NCI-H446 (cell line): Measurements from ENCODE around the gene ETFDH.
"Not testable (repeated sequence)": the region's sequence is repeated elsewhere in the genome, so short reads cannot be mapped to it uniquely, and the experiment has no call there.

ENCODE experiments used
- DNase-seq, 2 experiments: peaks; one replicate each; lab custom pipeline; 2025; lab: John Stamatoyannopoulos, UW

The ETFDH gene

GRCh38 chr4:158678767-158679166, 6.7 kb downstream of the ETFDH start:
- DNase-seq = no peak

GRCh38 chr4:158681629-158682028, 9.5 kb downstream of the ETFDH start:
- no peak for DNase-seq

DNA sequence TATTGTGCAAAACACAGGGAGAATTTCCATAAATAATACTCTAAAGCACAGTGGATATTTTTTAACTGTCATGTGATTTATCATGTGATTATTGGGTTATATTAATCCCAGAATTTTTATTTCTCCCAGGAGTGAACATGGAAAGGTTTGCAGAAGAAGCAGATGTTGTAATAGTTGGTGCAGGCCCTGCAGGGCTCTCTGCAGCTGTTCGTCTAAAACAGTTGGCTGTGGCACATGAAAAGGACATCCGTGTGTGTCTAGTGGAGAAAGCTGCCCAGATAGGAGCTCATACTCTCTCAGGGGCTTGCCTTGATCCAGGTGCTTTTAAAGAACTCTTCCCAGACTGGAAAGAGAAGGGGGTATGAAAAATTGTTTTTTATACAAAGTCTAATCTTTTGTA, 10.0 kb downstream of the ETFDH start:
- no peak for DNase-seq

DNA sequence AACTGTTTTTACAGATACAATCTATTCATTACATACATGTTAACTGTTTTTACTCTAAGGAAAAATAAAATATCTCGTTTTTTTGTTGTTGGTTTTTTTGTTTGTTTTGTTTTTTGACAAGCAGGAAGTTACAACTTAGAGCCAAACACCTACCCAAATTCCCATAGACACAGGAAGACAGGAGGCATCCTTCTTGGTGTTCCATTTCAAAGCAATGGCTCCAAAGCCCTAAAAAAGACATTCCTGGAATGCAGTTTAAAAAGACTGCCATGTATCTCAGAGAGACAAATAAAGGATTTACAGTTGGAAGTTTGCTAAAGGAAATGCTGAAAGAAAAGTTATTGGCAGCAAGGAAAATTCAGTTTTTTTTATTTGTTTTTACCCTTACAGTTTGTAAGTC, 16.7 kb downstream of the ETFDH start:
- DNase-seq = no peak

GRCh38 chr4:158704274-158704673, 32.2 kb downstream of the ETFDH start:
- no peak for DNase-seq

DNA sequence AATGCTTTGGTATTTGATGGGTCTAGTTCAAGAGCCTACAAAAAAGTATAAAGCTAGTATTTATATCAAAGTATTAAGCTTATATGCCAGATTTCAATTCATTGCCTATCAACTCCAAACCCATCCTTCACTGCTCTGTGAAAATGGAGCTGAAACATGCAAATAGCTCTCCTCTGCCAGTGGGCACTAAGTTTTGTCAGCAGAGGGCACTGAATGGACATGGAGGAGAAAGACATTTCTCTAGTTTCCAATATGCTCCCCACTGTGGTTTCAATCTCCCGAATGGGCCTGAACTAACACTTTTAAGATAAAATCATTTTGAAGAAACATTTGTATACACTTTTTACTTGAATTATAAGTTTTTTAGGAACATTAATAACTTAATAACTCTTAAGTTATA, 38.7 kb downstream of the ETFDH start:
- no peak for DNase-seq

DNA sequence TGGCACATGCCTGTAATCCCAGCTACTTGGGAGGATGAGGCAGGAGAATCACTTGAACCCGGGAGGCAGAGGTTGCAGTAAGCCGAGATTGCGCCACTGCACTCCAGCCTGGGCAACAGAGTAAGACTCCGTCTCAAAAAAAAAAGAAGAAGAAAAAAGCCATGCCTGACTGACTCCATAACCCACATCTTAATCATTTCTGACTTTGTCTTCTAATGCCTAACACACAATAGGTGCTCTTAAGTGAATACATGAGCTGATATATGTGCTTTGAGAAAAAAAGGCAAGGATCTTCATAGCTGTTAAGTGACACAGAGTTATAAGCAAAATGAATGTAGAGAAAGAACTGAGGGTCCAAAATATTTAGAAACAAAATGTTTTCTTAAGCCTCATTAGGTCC, 40.5 kb downstream of the ETFDH start:
- not testable (repeated sequence) for DNase-seq

- DNase-seq = no peak
Observed at GRCh38 chr4:158714937-158715336, 42.8 kb downstream of the ETFDH start.

DNA sequence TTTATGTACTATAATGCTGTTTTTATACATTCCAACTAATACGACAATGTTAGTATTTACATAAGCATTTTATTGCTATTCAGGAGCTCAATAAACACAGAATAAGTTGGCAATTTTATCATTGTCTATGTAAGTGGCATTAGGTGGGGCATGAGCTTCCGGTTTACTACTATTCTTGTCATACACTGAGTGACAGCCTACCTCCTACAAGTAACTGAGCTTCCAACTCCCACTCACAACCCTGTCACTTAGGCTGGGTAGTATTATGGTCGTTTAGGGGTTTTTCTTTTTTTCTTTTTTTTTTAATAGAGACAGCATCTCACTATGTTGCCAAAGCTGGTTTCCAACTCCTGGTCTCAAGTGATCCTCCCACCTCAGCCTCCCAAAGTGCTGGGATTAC, 43.7 kb downstream of the ETFDH start:
- no peak for DNase-seq

DNA sequence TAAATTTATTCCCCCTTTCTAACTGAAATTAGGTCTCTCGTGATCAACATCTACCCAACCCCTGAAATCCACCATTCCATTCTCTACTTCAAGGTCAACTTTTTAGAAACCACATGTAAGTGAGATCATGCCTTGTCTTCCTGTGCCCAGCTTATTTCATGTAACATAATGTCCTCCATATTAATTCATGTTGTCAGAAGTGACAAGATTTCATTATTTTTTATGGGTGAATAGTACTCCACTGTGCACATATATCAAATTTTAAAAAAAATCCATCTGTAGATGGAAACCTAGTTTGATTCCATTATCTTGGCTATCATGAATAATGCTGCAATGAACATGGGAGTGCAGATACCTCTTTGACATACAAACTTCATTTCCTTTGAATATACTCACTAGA, 49.6 kb downstream of the ETFDH start:
- no peak for DNase-seq

DNA sequence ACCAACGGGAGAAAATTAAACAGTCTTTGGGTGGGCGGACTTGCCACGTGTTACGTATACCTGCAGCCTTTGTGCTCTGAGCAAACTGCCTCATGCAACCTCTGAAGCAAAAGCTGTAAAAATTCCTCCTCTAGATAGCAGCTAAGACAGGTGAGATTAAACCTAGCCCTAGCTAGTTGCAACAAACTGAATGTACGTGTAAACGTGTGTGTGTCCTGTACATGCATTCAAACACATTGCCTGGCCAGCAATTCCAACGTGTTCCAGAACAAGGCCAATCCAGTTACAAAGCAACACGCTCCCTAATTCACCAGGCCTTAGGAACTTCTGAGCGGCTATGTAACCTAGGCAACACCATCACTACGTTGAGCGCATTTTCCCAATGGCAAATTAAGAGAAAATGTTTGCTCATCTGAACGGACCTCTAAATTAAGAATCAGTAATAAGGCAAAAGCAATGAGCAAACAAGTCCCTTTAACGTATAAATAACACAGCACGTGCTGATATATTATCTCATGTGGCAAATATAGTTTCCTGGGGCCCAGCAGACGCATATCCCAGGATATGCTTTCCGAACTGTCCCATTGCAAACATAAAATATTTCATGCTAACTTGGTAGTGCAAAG, 50.3 kb downstream of the ETFDH start:
- DNase-seq = no peak

GRCh38 chr4:158722917-158723793, 51.1 kb downstream of the ETFDH start, which contains the start of gene PPID:
TSS of gene PPID (minus strand) at chr4:158723396. CDS start at chr4:158723288, 108 bp downstream.
- peak; percentile 48 to 79 for DNase-seq

DNA sequence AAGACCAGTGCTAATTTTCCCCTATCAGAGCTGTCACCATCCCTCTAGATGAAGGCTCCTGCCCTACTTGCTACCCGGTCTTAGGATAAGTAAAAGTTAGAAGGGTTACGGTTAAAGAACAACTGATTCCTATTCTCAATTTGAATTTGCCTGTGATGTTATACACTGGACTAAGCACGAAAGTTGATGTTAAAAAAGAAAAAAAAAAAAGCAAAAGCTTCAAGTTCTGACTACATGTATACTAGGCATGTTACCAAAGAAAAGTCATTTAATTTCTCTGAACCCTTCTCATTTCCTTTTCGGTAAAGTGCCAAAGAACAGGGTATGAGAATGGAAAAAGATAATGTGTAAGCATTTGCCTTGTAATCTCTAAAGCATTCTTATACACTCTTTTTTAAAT, 52.5 kb downstream of the ETFDH start:
- DNase-seq = no peak

DNA sequence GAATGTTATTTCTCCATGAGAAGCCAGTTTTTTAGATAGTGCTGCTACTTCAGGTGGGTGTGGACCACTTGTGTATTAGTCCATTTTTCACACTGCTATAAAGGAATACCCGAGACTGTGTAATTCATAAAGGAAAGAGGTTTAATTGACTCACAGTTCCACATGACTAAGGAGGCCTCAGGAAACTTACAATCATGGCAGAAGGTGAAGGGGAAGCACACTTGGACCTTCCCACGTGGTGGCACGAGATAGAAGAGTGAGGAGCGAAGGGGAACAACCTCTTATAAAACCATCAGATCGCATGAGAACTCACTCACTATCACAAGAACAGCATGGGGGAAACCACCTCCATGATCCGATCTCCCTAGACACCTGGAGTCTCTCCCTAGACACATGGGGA, 54.5 kb downstream of the ETFDH start:
- no peak for DNase-seq

DNA sequence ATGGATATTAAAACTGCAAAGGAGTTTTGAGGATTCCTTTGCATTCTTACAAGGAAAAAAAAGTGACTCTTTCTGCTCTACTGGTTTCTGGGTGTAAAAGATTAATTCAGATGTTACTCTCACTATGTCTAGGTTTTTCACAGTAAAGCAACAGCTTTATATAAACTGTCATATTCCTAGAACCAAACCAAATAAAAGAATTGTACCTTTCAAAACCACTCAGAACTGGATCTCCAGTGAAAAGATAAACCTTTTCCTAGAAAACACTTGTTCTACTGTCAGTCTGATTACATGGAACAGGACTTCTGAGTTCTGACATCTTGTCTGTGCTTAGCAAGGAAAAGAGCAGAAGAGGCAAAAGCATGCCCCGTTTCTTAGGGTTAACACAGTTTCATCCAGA, 56.1 kb downstream of the ETFDH start:
- DNase-seq = no peak

DNA sequence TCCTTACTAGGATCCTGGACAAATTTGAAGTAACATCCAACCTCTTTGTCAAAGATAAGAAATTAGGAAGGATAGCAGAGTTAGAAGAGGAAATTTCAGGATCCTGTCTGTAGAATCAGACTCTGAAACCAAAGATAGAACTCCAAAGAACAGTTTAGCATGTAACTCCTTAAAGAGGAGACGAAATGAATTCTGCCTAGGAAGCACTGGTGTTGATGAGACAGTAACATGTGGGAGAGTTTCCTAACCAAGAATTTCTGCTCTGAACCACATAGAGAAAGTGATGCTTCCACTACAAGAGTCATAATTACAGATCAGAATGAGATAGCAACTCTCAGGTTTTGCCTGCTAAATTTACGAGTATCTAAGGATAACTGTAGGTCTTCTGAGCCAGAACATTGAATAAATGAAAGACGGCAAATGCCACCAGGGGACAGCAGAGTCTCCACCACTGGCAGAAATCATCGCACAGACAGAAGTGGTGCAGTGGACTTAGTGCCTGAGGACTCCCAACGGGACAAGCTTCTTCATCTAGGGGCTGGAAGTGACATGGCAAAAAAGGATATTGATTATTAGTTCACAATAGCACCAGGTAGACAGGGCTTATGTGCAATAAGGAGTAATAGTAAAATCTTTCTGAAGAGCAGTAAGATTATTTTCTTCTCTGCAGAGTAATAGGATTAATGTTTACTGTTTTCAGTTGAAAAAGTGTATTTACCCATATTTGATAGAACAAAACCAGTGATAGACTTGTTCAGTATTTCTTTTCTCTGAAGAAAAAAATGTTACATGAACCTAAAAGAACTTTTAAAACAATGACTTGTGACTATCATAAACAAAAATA, 57.8 kb downstream of the ETFDH start:
- DNase-seq = peak; percentile 12 to 66

DNA sequence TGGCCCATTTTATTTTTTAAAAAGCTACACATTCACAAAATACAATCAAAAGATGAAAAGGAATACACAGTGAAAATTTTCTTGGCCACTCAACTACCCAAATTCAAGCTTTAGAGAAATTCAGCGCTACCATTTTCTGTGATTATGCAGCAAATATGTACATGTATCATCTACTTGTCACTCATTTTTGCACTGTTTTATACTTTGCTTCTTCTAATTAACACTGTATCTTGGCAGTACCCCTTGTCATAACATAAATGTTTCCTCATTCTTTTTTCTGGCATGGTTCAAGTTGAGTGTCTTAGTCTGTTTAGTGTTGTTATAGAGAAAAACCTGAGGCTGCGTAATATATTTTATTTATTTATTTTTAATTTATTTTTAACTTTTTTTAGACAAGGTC, 66.8 kb downstream of the ETFDH start:
- no peak for DNase-seq

- no peak for DNase-seq
Observed at GRCh38 chr4:158739600-158739999, 67.5 kb downstream of the ETFDH start.

- no peak for DNase-seq
Observed at GRCh38 chr4:158741326-158742021, 69.4 kb downstream of the ETFDH start.

- DNase-seq = not testable (repeated sequence)
Observed at GRCh38 chr4:158746537-158746936, 74.4 kb downstream of the ETFDH start.

DNA sequence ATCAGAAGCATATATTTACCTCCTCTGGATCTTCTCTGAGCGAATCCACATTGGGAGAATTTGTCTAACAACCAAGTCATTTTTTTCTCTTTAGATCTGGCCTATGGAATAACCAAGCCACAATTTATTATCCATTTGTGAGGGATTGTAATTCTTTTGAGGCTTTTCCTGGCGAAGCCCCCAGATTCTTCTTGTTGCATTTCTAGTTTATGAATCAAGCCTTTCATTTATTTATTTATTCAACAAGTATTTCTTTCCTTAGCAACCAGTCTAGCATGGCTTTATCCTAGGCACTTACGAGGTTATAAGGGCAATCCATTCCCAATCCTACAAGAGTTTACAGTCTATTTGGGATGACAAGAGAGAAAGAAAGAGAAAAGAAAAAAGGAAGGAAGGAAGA, 78.3 kb downstream of the ETFDH start:
- no peak for DNase-seq
